ENCODE data around the gene SOCS6. TPM values are rescaled to one million over a fixed set of nuclear protein-coding genes. Genes with fewer than 3 reads are reported as not detected.

The SOCS6 gene
- total and polyA plus RNA-seq, 4 donors, result 5.9 to 22.8 (median 15.5) TPM

DNA sequence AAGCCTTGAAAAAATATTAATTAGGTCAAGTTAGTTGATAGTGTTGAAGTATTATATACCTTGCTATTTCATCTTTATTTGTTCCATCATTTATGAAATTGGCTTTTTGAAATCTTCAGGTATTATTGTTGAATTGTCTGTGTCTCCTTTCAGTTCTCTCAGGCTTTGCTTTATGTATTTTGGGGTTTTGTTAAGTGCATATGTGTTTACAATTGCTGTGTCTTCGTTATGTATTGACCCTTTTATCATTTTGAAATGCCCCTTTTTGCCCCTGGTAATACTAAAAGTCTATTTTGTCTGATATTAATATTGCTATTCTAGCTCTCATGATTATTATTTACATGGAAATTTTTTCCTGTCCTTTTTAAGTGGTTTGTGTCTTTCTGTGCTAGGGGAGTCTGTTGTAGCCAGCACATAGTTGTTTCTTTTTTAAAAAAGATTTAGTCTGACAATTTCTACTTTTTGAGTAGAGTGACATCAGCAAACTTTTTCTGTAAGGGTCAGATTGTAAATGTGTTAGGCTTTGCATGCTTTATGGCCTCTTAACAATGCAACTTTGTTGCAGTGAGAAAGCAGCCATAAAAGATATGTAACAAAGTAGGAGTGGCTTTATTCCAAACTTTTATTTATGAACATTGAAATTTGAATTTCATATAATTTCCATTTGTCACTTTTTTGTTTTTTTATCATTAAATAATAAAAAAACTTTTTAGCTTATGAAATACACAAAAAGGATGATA, 19.9 kb downstream of the SOCS6 start:
- no peak for DNase-seq
- WGBS, 2 donors, result 95 to 100% methylated on average over 1 of the region's 1 CpG
- no peaks in the 10 kb centered on the region for H3K36me3 ChIP-seq (ENCODE audit: control insufficient read depth in 1 of 2, insufficient read depth in 2 of 2, low read length in 1 of 2)
- ATAC-seq (ENCODE audit: low FRiP score), result no peak
- H3K27ac ChIP-seq (ENCODE audit: low read depth in 1 of 2, low read length in 2 of 2), result no peak overlapping the region
- H3K27me3 ChIP-seq (ENCODE audit: control insufficient read depth in 1 of 2, insufficient read depth in 2 of 2, low read length in 1 of 2), result no peaks in the 10 kb centered on the region
- peaks cover 0 to 2% of the 10 kb centered on the region in 2 donors for H3K4me1 ChIP-seq (ENCODE audit: control insufficient read depth in 1 of 2, insufficient read depth in 2 of 2, low read length in 2 of 2)
- intact Hi-C loops (cut with DNase I), result no loop called here
- H3K4me3 ChIP-seq (ENCODE audit: low read length in 2 of 2), result no peak overlapping the region
- H3K9me3 ChIP-seq (ENCODE audit: control insufficient read depth, low read length), result no peaks in the 10 kb centered on the region

DNA sequence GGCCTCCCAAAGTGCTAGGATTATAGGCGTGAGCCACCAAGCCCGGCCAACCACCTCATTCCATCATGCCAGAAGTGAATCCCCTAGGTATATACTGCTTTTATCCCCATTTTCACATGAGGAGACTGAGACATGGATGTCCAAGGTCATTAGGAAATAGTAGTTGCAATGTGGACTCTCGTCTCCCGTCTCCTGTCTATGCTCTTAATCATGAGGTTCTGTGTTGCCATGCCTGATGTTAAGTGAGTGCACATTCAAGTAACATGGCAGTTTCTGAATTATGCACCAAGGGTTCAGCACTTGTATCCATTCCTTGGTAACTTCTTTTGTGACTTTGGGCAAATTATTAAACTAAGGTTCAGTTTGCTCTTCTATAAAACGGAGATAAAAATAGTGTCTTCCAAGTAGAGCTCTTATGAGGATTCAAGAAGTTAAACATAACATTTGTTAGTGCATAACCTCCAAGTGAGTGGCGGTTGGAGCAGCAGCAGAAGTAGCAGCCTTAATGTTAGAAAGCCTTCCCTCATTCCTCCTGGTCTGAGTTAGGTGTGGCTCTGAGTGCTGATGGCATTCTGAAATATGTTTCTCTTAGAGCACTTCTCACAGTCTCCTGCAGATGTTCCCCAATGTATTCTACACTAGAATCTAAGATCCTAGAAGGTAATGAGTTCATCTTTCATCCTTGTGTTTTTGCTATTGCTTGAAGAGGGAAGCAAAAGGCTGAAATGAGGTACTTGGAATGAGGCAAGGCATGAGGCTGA, 21.9 kb downstream of the SOCS6 start:
- Histone ChIP-seq H3K4me3 (ENCODE audit: low read length in 2 of 2) (no peak overlapping the region), H3K27ac (ENCODE audit: low read depth in 1 of 2, low read length in 2 of 2) (no peak overlapping the region), H3K9me3 (ENCODE audit: control insufficient read depth, low read length) (no peaks in the 10 kb centered on the region), H3K36me3 (ENCODE audit: control insufficient read depth in 1 of 2, insufficient read depth in 2 of 2, low read length in 1 of 2) (no peaks in the 10 kb centered on the region), H3K27me3 (ENCODE audit: control insufficient read depth in 1 of 2, insufficient read depth in 2 of 2, low read length in 1 of 2) (no peaks in the 10 kb centered on the region), H3K4me1 (ENCODE audit: control insufficient read depth in 1 of 2, insufficient read depth in 2 of 2, low read length in 2 of 2) (peaks cover 0 to 2% of the 10 kb centered on the region in 2 donors)
- 90 to 93% methylated on average over 6 of the region's 6 CpGs for WGBS, 2 donors
- ATAC-seq (ENCODE audit: low FRiP score) (no peak), DNase-seq (no peak)
- intact Hi-C loops (cut with DNase I), result no loop called here

DNA sequence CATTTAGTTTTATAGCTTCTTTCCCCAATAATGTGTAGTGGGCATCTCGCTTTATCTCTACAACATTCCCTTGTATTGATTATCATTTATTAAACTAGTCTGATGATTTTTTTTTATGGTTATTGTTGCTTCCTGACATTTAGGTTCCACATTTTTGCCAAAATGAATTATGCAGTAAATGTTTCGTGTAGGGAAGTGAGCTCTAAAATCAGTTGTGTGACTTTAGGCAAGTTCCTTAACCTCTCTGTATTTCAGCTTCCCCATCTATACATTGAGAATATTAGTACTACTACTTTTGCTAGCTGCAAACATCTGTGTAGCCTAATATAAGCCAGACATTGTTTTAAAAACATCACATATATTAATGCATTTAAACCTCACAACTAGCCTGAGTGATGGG, 22.9 kb downstream of the SOCS6 start:
- Histone ChIP-seq H3K4me1 (ENCODE audit: control insufficient read depth in 1 of 2, insufficient read depth in 2 of 2, low read length in 2 of 2) (peaks cover 0 to 2% of the 10 kb centered on the region in 2 donors), H3K27ac (ENCODE audit: low read depth in 1 of 2, low read length in 2 of 2) (no peak overlapping the region), H3K36me3 (ENCODE audit: control insufficient read depth in 1 of 2, insufficient read depth in 2 of 2, low read length in 1 of 2) (no peaks in the 10 kb centered on the region), H3K27me3 (ENCODE audit: control insufficient read depth in 1 of 2, insufficient read depth in 2 of 2, low read length in 1 of 2) (no peaks in the 10 kb centered on the region), H3K9me3 (ENCODE audit: control insufficient read depth, low read length) (no peaks in the 10 kb centered on the region), H3K4me3 (ENCODE audit: low read length in 2 of 2) (no peak overlapping the region)
- 60 to 87% methylated on average over 2 of the region's 2 CpGs for WGBS, 2 donors
- intact Hi-C loops (cut with DNase I), result no loop called here
- ATAC-seq (ENCODE audit: low FRiP score) (no peak), DNase-seq (no peak)

DNA sequence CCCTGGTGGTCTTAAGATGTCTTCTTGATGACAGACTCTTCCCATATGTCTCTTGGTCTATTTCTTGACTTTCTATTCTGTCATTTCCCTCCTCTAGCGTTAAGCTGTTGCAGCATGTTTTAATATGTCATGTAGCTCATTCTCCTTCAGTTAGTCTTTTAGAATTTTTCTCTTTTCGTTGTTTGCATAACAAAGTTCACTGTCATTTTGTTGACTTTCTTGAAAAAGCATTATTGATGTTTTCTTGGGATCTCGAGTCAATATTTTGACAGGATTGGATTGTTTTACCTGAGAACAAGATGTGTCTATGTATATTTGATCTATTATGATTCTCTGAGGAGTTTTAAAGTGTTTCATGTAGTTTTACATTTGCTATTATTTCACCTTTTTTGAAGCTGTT, 24.8 kb downstream of the SOCS6 start:
- Histone ChIP-seq H3K4me3 (ENCODE audit: low read length in 2 of 2) (no peak overlapping the region), H3K36me3 (ENCODE audit: control insufficient read depth in 1 of 2, insufficient read depth in 2 of 2, low read length in 1 of 2) (no peaks in the 10 kb centered on the region), H3K27ac (ENCODE audit: low read depth in 1 of 2, low read length in 2 of 2) (no peak overlapping the region), H3K27me3 (ENCODE audit: control insufficient read depth in 1 of 2, insufficient read depth in 2 of 2, low read length in 1 of 2) (no peaks in the 10 kb centered on the region), H3K4me1 (ENCODE audit: control insufficient read depth in 1 of 2, insufficient read depth in 2 of 2, low read length in 2 of 2) (peaks cover 0 to 2% of the 10 kb centered on the region in 2 donors), H3K9me3 (ENCODE audit: control insufficient read depth, low read length) (no peaks in the 10 kb centered on the region)
- ATAC-seq (ENCODE audit: low FRiP score) (no peak), DNase-seq (no peak)
- 78 to 81% methylated on average over 3 of the region's 3 CpGs for WGBS, 2 donors
- intact Hi-C loops (cut with DNase I), result no loop called here

DNA sequence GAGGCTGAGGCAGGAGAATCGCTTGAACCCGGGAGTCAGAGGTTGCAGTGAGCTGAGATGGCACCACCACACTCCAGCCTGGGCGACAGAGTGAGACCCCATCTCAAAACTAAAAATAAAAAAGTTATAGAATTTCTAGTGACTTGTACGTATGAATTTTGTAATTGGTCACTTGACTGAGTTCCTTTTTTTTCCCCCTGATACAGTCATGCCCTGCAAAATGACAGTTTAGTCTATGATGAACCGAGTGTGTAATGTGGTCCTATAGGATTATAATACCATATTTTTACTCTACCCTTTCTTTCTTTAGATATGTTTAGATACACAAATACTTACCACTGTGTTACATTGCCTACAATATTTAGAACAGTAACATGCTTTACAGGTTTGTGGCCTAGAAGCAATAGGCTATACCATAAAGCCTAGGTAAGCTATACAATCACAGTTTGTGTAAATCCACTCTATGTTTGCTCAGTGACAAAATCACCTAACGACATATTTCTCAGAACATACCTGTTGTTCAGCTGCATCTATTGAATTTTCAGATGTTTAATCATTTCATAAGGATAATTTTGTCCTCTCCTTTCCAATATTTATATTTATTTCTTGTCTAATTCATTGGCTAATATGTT, 25.4 kb downstream of the SOCS6 start:
- Histone ChIP-seq H3K4me3 (ENCODE audit: low read length in 2 of 2) (no peak overlapping the region), H3K27me3 (ENCODE audit: control insufficient read depth in 1 of 2, insufficient read depth in 2 of 2, low read length in 1 of 2) (no peaks in the 10 kb centered on the region)
- 93 to 94% methylated on average over 6 of the region's 6 CpGs for WGBS, 2 donors

DNA sequence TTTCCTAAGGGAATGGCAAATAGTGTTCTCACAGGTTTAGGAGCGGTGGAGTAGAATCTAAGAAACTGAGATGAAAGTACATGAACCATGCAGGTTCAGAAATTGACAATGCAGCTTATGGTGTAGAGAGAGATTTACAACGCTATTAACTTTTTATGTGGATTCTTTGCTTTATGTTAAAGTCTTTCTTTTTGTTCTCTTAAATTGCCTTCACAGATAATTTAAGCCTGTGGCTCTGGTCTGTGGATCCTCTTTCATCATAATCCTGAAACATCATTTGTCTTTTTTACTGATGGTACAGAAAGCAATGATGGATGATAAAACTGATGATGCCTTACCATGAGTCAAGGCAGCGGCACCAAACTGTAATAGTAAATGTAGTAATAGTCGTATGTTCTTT, 30.3 kb downstream of the SOCS6 start:
- no peaks in the 10 kb centered on the region for H3K4me1 ChIP-seq (ENCODE audit: control insufficient read depth in 1 of 2, insufficient read depth in 2 of 2, low read length in 2 of 2)
- no peaks in the 10 kb centered on the region for H3K36me3 ChIP-seq (ENCODE audit: control insufficient read depth in 1 of 2, insufficient read depth in 2 of 2, low read length in 1 of 2)
- intact Hi-C loops (cut with DNase I), result no loop called here
- no peak for DNase-seq
- no peaks in the 10 kb centered on the region for H3K9me3 ChIP-seq (ENCODE audit: control insufficient read depth, low read length)
- H3K27ac ChIP-seq (ENCODE audit: low read depth in 1 of 2, low read length in 2 of 2), result no peak overlapping the region
- no peaks in the 10 kb centered on the region for H3K27me3 ChIP-seq (ENCODE audit: control insufficient read depth in 1 of 2, insufficient read depth in 2 of 2, low read length in 1 of 2)
- no peak overlapping the region for H3K4me3 ChIP-seq (ENCODE audit: low read length in 2 of 2)
- ATAC-seq (ENCODE audit: low FRiP score), result no peak
- 93 to 97% methylated on average over 4 of the region's 4 CpGs for WGBS, 2 donors

More for the DNA sequence above, 25.4 kb downstream of the SOCS6 start:
- Histone ChIP-seq H3K9me3 (ENCODE audit: control insufficient read depth, low read length) (no peaks in the 10 kb centered on the region), H3K27ac (ENCODE audit: low read depth in 1 of 2, low read length in 2 of 2) (no peak overlapping the region), H3K36me3 (ENCODE audit: control insufficient read depth in 1 of 2, insufficient read depth in 2 of 2, low read length in 1 of 2) (no peaks in the 10 kb centered on the region), H3K4me1 (ENCODE audit: control insufficient read depth in 1 of 2, insufficient read depth in 2 of 2, low read length in 2 of 2) (peaks cover 0 to 2% of the 10 kb centered on the region in 2 donors)
- intact Hi-C loops (cut with DNase I), result no loop called here
- DNase-seq (no peak), ATAC-seq (ENCODE audit: low FRiP score) (no peak)

DNA sequence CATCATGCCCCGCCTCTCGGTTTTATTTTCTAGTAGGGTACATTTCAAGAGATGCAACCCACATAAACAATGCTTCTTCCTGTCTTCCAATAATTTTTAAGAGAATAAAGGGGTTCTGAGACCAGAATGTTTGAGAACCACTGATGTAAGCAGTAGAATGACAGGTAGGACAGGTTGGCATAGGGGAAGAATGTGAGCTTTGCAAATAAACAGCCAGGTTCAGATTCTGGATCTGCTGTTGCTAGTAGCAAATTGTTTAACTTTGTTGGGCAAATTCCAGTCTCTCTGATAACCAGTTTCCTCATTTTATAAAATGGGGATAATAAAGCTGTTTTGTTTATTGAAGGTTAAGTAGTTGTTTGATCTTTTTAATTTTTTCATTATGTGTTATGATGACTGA, 32.8 kb downstream of the SOCS6 start:
- 96 to 100% methylated on average over 2 of the region's 2 CpGs for WGBS, 2 donors
- Histone ChIP-seq H3K27ac (ENCODE audit: low read depth in 1 of 2, low read length in 2 of 2) (no peak overlapping the region), H3K36me3 (ENCODE audit: control insufficient read depth in 1 of 2, insufficient read depth in 2 of 2, low read length in 1 of 2) (peaks cover 0 to 4% of the 10 kb centered on the region in 2 donors), H3K9me3 (ENCODE audit: control insufficient read depth, low read length) (no peaks in the 10 kb centered on the region), H3K4me1 (ENCODE audit: control insufficient read depth in 1 of 2, insufficient read depth in 2 of 2, low read length in 2 of 2) (no peaks in the 10 kb centered on the region), H3K27me3 (ENCODE audit: control insufficient read depth in 1 of 2, insufficient read depth in 2 of 2, low read length in 1 of 2) (no peaks in the 10 kb centered on the region), H3K4me3 (ENCODE audit: low read length in 2 of 2) (no peak overlapping the region)
- DNase-seq (no peak), ATAC-seq (ENCODE audit: low FRiP score) (no peak)
- intact Hi-C loops (cut with DNase I), result no loop called here

DNA sequence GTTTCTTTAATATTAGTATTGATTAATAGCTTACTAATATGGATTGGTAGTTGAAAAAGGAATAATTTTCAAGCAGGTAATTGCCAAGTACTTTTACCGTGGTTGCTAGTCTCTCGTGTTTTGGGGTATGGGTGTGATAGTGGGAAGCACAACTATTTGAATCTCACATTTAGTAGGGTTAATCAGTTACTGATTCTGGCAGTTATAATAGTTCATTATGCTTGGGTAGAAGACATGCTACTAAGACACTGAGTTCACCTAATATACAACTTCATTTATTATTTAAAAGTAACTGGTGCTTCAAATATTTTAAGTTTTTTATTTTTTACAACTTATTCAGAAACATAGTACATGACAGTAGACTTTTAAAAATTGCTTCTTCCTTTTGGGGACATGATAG, 33.5 kb downstream of the SOCS6 start:
- H3K27ac ChIP-seq (ENCODE audit: low read depth in 1 of 2, low read length in 2 of 2), result no peak overlapping the region
- intact Hi-C loops (cut with DNase I), result no loop called here
- no peak overlapping the region for H3K4me3 ChIP-seq (ENCODE audit: low read length in 2 of 2)
- no peak for ATAC-seq (ENCODE audit: low FRiP score)
- WGBS, 2 donors, result 93 to 96% methylated on average over 2 of the region's 2 CpGs
- no peak for DNase-seq
- peaks cover 0 to 4% of the 10 kb centered on the region in 2 donors for H3K36me3 ChIP-seq (ENCODE audit: control insufficient read depth in 1 of 2, insufficient read depth in 2 of 2, low read length in 1 of 2)
- H3K9me3 ChIP-seq (ENCODE audit: control insufficient read depth, low read length), result no peaks in the 10 kb centered on the region
- no peaks in the 10 kb centered on the region for H3K4me1 ChIP-seq (ENCODE audit: control insufficient read depth in 1 of 2, insufficient read depth in 2 of 2, low read length in 2 of 2)
- H3K27me3 ChIP-seq (ENCODE audit: control insufficient read depth in 1 of 2, insufficient read depth in 2 of 2, low read length in 1 of 2), result no peaks in the 10 kb centered on the region

Measured in aorta (tissue), 5 donors.